GDM1 (cell line): ENCODE results near the gene SMAD9.
"Not testable (repeated sequence)": the region's sequence is repeated elsewhere in the genome, so short reads cannot be mapped to it uniquely, and the experiment has no call there.

Experiments used
- DNase-seq: peaks from one replicate; lab custom pipeline; 2025; lab: John Stamatoyannopoulos, UW

The SMAD9 gene

GRCh38 chr13:36912369-36912768 is 7.7 kb downstream of the SMAD9 start:
- no peak for DNase-seq

GRCh38 chr13:36910545-36910944 is 9.5 kb downstream of the SMAD9 start:
- DNase-seq = no peak

- no peak for DNase-seq
Measured at GRCh38 chr13:36907821-36908220, 12.2 kb downstream of the SMAD9 start.

GRCh38 chr13:36907266-36907665 is 12.8 kb downstream of the SMAD9 start:
- no peak for DNase-seq

GRCh38 chr13:36905944-36906343 is 14.1 kb downstream of the SMAD9 start:
- no peak for DNase-seq

- DNase-seq = no peak
Measured at GRCh38 chr13:36903925-36904595, 16.0 kb downstream of the SMAD9 start.

- no peak for DNase-seq
Measured at GRCh38 chr13:36897054-36897616, 22.9 kb downstream of the SMAD9 start.

- no peak for DNase-seq
Measured at GRCh38 chr13:36891752-36892151, 28.3 kb downstream of the SMAD9 start.

- DNase-seq = no peak
Measured at GRCh38 chr13:36888645-36889044, 31.4 kb downstream of the SMAD9 start.

GRCh38 chr13:36887758-36888521 is 32.1 kb downstream of the SMAD9 start:
- no peak for DNase-seq

- DNase-seq = no peak
Measured at GRCh38 chr13:36885901-36886300, 34.1 kb downstream of the SMAD9 start.

GRCh38 chr13:36884235-36884634 is 35.8 kb downstream of the SMAD9 start:
- DNase-seq = no peak

GRCh38 chr13:36883824-36884223 is 36.2 kb downstream of the SMAD9 start:
- no peak for DNase-seq

- DNase-seq = not testable (repeated sequence)
Measured at GRCh38 chr13:36883392-36883791, 36.6 kb downstream of the SMAD9 start.

- DNase-seq = no peak
Measured at GRCh38 chr13:36882829-36883390, 37.1 kb downstream of the SMAD9 start.

- DNase-seq = no peak
Measured at GRCh38 chr13:36880961-36881360, 39.1 kb downstream of the SMAD9 start.

GRCh38 chr13:36879218-36879938 is 40.7 kb downstream of the SMAD9 start:
- no peak for DNase-seq

GRCh38 chr13:36875961-36876360 is 44.1 kb downstream of the SMAD9 start:
- DNase-seq = no peak

GRCh38 chr13:36875431-36875830 is 44.6 kb downstream of the SMAD9 start:
- no peak for DNase-seq

GRCh38 chr13:36872621-36873020 is 47.4 kb downstream of the SMAD9 start:
- no peak for DNase-seq

- no peak for DNase-seq
Measured at GRCh38 chr13:36870050-36870692, 49.9 kb downstream of the SMAD9 start.

GRCh38 chr13:36866232-36866631 is 53.8 kb downstream of the SMAD9 start:
- no peak for DNase-seq
